Stomach (tissue), 4 donors: Measurements from ENCODE around the gene RIOX2.

Source experiments
- EP300 ChIP-seq: sonication (generic); formaldehyde crosslinking; IDR thresholded peaks from one replicate; pipeline ENCODE4 v1.6.1; 2017; ENCODE audit warnings: antibody characterized with exemption
- POLR2A ChIP-seq, 4 donors: fragments of 450-650 bp; IDR thresholded peaks; one replicate each; pipeline ENCODE4 v1.6.1; 2016; ENCODE audit warnings: antibody characterized with exemption in 4 of 4, control low read depth in 2 of 4, mild to moderate bottlenecking in 1 of 4, moderate library complexity in 1 of 4
- TF ChIP-seq, protein P1 (sequence below), 7 experiments: fragments of 450-650 bp in 4 of 7; fragments of 200-600 bp in 3 of 7; sonication (generic) in 3 of 7; IDR thresholded peaks; one replicate each; pipeline ENCODE4 v1.5.1; 2016 to 2019; ENCODE audit warnings: antibody characterized with exemption in 7 of 7, control low read depth in 2 of 7, mild to moderate bottlenecking in 1 of 7

DNA sequence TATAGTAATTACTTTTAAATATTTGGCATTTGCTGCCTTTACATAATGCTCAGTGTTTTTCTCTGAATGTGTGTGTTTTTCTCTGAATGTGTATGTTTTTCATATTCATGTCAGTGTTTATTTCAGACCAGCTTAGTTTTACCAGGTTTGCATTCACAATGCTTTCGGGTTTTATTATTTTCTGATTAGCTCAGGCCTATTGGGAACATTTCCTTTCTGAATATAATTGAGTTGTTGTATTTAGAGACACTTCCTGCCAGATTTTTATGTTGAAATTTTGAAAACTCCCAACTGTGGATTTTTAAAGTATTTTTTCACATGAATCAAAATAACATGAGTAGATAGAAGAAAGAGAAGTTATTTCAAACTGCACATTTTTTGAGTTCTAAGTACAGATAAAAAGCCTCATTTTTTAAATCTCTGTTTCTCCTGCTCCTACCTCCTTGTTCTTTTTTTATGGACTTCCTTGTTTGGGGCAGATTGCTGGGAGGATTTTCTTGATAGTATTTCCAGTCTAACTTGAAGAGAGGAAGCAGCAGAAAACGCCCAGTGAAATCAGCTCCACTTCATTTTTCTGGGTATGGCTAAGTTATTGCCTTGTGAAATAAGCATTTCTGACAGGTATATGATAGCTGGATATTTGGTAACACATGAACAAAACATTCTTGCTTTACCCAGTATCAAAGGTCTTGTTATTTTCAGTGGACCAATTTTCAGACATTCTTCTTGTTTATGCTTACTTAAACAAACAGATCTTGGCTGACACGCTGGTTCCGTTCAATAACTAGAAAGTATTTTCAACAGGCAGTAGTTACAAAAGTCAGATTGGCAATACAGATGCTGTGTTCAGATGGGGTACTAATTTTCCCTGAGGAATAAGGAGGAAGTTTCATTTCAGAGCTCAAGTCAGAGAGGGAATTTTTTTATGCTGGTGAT, 70.7 kb downstream of the RIOX2 start:
- TF ChIP-seq POLR2A (IDR thresholded peaks at IDR 0.05) (no peak), EP300 (no peak)
- TF ChIP-seq, protein P1, sequence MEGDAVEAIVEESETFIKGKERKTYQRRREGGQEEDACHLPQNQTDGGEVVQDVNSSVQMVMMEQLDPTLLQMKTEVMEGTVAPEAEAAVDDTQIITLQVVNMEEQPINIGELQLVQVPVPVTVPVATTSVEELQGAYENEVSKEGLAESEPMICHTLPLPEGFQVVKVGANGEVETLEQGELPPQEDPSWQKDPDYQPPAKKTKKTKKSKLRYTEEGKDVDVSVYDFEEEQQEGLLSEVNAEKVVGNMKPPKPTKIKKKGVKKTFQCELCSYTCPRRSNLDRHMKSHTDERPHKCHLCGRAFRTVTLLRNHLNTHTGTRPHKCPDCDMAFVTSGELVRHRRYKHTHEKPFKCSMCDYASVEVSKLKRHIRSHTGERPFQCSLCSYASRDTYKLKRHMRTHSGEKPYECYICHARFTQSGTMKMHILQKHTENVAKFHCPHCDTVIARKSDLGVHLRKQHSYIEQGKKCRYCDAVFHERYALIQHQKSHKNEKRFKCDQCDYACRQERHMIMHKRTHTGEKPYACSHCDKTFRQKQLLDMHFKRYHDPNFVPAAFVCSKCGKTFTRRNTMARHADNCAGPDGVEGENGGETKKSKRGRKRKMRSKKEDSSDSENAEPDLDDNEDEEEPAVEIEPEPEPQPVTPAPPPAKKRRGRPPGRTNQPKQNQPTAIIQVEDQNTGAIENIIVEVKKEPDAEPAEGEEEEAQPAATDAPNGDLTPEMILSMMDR (IDR thresholded peaks at IDR 0.05), result no peak
